WTC11 (cell line): ENCODE data around the gene NKG7. TPM values are rescaled to one million over a fixed set of nuclear protein-coding genes. Genes with fewer than 3 reads are reported as not detected.

ENCODE experiments used
- ATAC-seq: fragments of 200-7000 bp; cut with Tn5 transposase; 2 replicates; pipeline ENCODE4 v1.10.0; 2021; ENCODE audit warnings: mild to moderate bottlenecking, moderate library complexity
- CTCF ChIA-PET: fragments of 300-600 bp; sonication (Branson Sonifier 250); formaldehyde crosslinking; loops from one replicate; lab custom pipeline; 2021; ENCODE audit warnings: antibody characterized with exemption; lab: Charles Lee
- POLR2A ChIA-PET: fragments of 350-600 bp; sonication (Branson Sonifier 250); formaldehyde crosslinking; loops from one replicate; lab custom pipeline; 2021; ENCODE audit warnings: antibody characterized with exemption; lab: Charles Lee
- DNase-seq: peaks from one replicate; pipeline ENCODE4 v3.0.0; 2021; ENCODE audit warnings: low spot score
- H3K27ac Mint-ChIP-seq: 2 replicates; pipeline ENCODE4 v1.8.0; 2021; ENCODE audit warnings: mixed read lengths
- H3K27me3 Mint-ChIP-seq: 2 replicates; pipeline ENCODE4 v1.8.0; 2021; ENCODE audit warnings: low read depth, mild to moderate bottlenecking, moderate library complexity, mixed read lengths
- H3K36me3 Mint-ChIP-seq: 2 replicates; pipeline ENCODE4 v1.8.0; 2021; ENCODE audit warnings: mixed read lengths
- H3K4me1 Mint-ChIP-seq: 2 replicates; pipeline ENCODE4 v1.8.0; 2022; ENCODE audit warnings: mixed read lengths
- H3K4me3 Mint-ChIP-seq: 2 replicates; pipeline ENCODE4 v1.8.0; 2021; ENCODE audit warnings: mild to moderate bottlenecking, moderate library complexity, mixed read lengths
- H3K9me3 Mint-ChIP-seq: 2 replicates; pipeline ENCODE4 v1.8.0; 2021; ENCODE audit warnings: mixed read lengths
- AFF4 ChIP-seq: sonication (generic); formaldehyde crosslinking; IDR thresholded peaks from 2 replicates; pipeline ENCODE4 v1.8.1; 2023; ENCODE audit warnings: mild to moderate bottlenecking, missing genetic modification reagents, borderline replicate concordance
- ATF1 ChIP-seq: sonication (generic); formaldehyde crosslinking; IDR thresholded peaks from 2 replicates; pipeline ENCODE4 v1.8.1; 2023; ENCODE audit warnings: mild to moderate bottlenecking, moderate library complexity, missing genetic modification reagents
- E2F5 ChIP-seq: sonication (generic); formaldehyde crosslinking; IDR thresholded peaks from 2 replicates; pipeline ENCODE4 v1.8.1; 2022; ENCODE audit warnings: mild to moderate bottlenecking, moderate library complexity, missing genetic modification reagents
- ELF4 ChIP-seq: sonication (generic); formaldehyde crosslinking; IDR thresholded peaks from 2 replicates; pipeline ENCODE4 v1.8.1; 2022; ENCODE audit warnings: low read depth, mild to moderate bottlenecking, moderate library complexity, missing genetic modification reagents
- EMX1 ChIP-seq: fragments of 250-450 bp; sonication (Bioruptor Pico); IDR thresholded peaks from 2 replicates; pipeline ENCODE4 v1.8.0; 2021; ENCODE audit warnings: mild to moderate bottlenecking
- FOXJ3 ChIP-seq: sonication (generic); formaldehyde crosslinking; IDR thresholded peaks from 2 replicates; pipeline ENCODE4 v1.9.0; 2021; ENCODE audit warnings: missing genetic modification reagents, mild to moderate bottlenecking, borderline replicate concordance
- FOXP1 ChIP-seq: sonication (generic); formaldehyde crosslinking; IDR thresholded peaks from 2 replicates; pipeline ENCODE4 v1.8.0; 2022; ENCODE audit warnings: missing genetic modification reagents, mild to moderate bottlenecking, moderate library complexity, borderline replicate concordance
- IRF2 ChIP-seq: sonication (generic); formaldehyde crosslinking; IDR thresholded peaks from 2 replicates; pipeline ENCODE4 v1.8.0; 2022; ENCODE audit warnings: low read depth, missing genetic modification reagents, borderline replicate concordance
- JAZF1 ChIP-seq: fragments of 250-450 bp; sonication (Bioruptor Pico); IDR thresholded peaks from 2 replicates; pipeline ENCODE4 v1.9.0; 2021; ENCODE audit warnings: moderate library complexity, mild to moderate bottlenecking, inconsistent platforms
- MAX ChIP-seq: sonication (generic); formaldehyde crosslinking; IDR thresholded peaks from 2 replicates; pipeline ENCODE4 v1.8.0; 2022; ENCODE audit warnings: mild to moderate bottlenecking, missing genetic modification reagents
- MXD4 ChIP-seq: fragments of 250-450 bp; sonication (Bioruptor Pico); IDR thresholded peaks from 2 replicates; pipeline ENCODE4 v1.8.0; 2021; ENCODE audit warnings: mild to moderate bottlenecking, moderate library complexity, borderline replicate concordance
- MYBL2 ChIP-seq: sonication (generic); formaldehyde crosslinking; IDR thresholded peaks from 2 replicates; pipeline ENCODE4 v1.8.1; 2023; ENCODE audit warnings: mild to moderate bottlenecking, moderate library complexity, missing genetic modification reagents
- NFE2L1 ChIP-seq: sonication (generic); formaldehyde crosslinking; IDR thresholded peaks from 2 replicates; pipeline ENCODE4 v1.8.1; 2023; ENCODE audit warnings: missing genetic modification reagents
- NFYB ChIP-seq: sonication (generic); formaldehyde crosslinking; conservative IDR thresholded peaks from 2 replicates; pipeline ENCODE4 v1.8.0; 2022; ENCODE audit warnings: low read depth, missing genetic modification reagents
- RELA ChIP-seq: sonication (generic); formaldehyde crosslinking; IDR thresholded peaks from 2 replicates; pipeline ENCODE4 v1.8.1; 2022; ENCODE audit warnings: missing genetic modification reagents, mild to moderate bottlenecking, borderline replicate concordance
- SMAD3 ChIP-seq: sonication (generic); formaldehyde crosslinking; IDR thresholded peaks from 2 replicates; pipeline ENCODE4 v1.8.0; 2022; ENCODE audit warnings: missing genetic modification reagents, mild to moderate bottlenecking, borderline replicate concordance
- TP53 ChIP-seq: sonication (generic); formaldehyde crosslinking; IDR thresholded peaks from 2 replicates; pipeline ENCODE4 v1.8.1; 2023; ENCODE audit warnings: mild to moderate bottlenecking, missing genetic modification reagents
- ZNF219 ChIP-seq: sonication (generic); formaldehyde crosslinking; IDR thresholded peaks from 2 replicates; pipeline ENCODE4 v1.8.0; 2023; ENCODE audit warnings: missing genetic modification reagents, mild to moderate bottlenecking, borderline replicate concordance
- ZNF232 ChIP-seq: sonication (generic); formaldehyde crosslinking; IDR thresholded peaks from 2 replicates; pipeline ENCODE4 v1.8.0; 2022; ENCODE audit warnings: mild to moderate bottlenecking, missing genetic modification reagents
- ZNF416 ChIP-seq: fragments of 250-450 bp; sonication (Bioruptor Pico); IDR thresholded peaks from 2 replicates; pipeline ENCODE4 v1.9.0; 2021; ENCODE audit warnings: mild to moderate bottlenecking, inconsistent platforms
- total RNA-seq: library from RNA; stranded (reverse); gene quantifications from 3 replicates; pipeline ENCODE4 v1.2.3, GENCODE V29; 2021

Gene NKG7
- total RNA-seq, 1 experiment from 2014 or later, result 0.63 TPM

- TF ChIP-seq ZNF219 (CRISPR knock-in tag) (0 out of 2 replicates have a peak, but pooled peaks have one; percentile 83), FOXJ3 (CRISPR knock-in tag) (no peak), MXD4 (CRISPR knock-in tag) (no peak), FOXP1 (peak; percentile 99), RELA (CRISPR knock-in tag) (peak; percentile 70; the same call in 1 of the 2 replicates), MYBL2 (CRISPR knock-in tag) (peak; percentile 65; the same call in 1 of the 2 replicates), ELF4 (CRISPR knock-in tag) (no peak), ATF1 (CRISPR knock-in tag) (peak; percentile 89), E2F5 (CRISPR knock-in tag) (0 out of 2 replicates have a peak, but pooled peaks have one; percentile 71), JAZF1 (no peak), MAX (CRISPR knock-in tag) (peak; percentile 84), EMX1 (CRISPR knock-in tag) (no peak), TP53 (peak; percentile 84; the same call in 1 of the 2 replicates), SMAD3 (no peak), ZNF232 (CRISPR knock-in tag) (0 out of 2 replicates have a peak, but pooled peaks have one; percentile 80), ZNF416 (CRISPR knock-in tag) (peak; percentile 67; the same call in 1 of the 2 replicates), NFYB (CRISPR knock-in tag) (peak; percentile 45), IRF2 (peak; percentile 59; the same call in 1 of the 2 replicates)
These were observed 32.5 kb downstream of the NKG7 start (continued) for GRCh38 chr19:51339687-51340656.

GRCh38 chr19:51339313-51339686 is 33.2 kb downstream of the NKG7 start:
- peak; percentile 65 for ATAC-seq
- POLR2A ChIA-PET, result interaction anchor here (0.6 to 1.4 kb wide), 6 partner anchors 26 to 541 kb away, joined by 3 to 6 read pairs (median 4); partner anchors contain the start of genes C19orf84 and ETFB
- TF ChIP-seq ZNF219 (CRISPR knock-in tag) (no peak), NFE2L1 (0 out of 2 replicates have a peak, but pooled peaks have one; percentile 22), AFF4 (CRISPR knock-in tag) (no peak)
- Mint-ChIP-seq H3K27ac (peak overlapping the region; percentile 98), H3K4me1 (peaks cover 32% of the 10 kb centered on the region), H3K36me3 (peaks cover 16% of the 10 kb centered on the region), H3K4me3 (peak overlapping the region; percentile 89), H3K27me3 (peaks cover 26% of the 10 kb centered on the region), H3K9me3 (peaks cover 4% of the 10 kb centered on the region)
- no peak for DNase-seq
- CTCF ChIA-PET, result interaction anchor here (0.6 to 4.6 kb wide), 35 partner anchors 9 to 790 kb away, joined by 3 to 37 read pairs (median 6); partner anchors contain the start of genes C19orf84, ETFB, LIM2 and SIGLEC10
